GM20000 (cell line): Measurements from ENCODE around the gene USB1.

Source experiments
- DNase-seq: peaks from one replicate; pipeline ENCODE4 v3.0.0; 2012; ENCODE audit warnings: low spot score
- CTCF ChIP-seq: IDR thresholded peaks from 2 replicates; pipeline ENCODE4 v1.5.1; 2012; ENCODE audit warnings: mild to moderate bottlenecking, control low read depth; ENCODE audit errors: extremely low read depth, missing control alignments

USB1 gene

GRCh38 chr16:58020628-58021521 lies 19.7 kb downstream of the USB1 start:
- DNase-seq, result peak; percentile 74

GRCh38 chr16:58021661-58022551 lies 20.7 kb downstream of the USB1 start:
- TF ChIP-seq CTCF, result no peak
- DNase-seq, result no peak

More at GRCh38 chr16:58020628-58021521, 19.7 kb downstream of the USB1 start:
- peak; percentile 73 for TF ChIP-seq CTCF

GRCh38 chr16:58022601-58023371 lies 21.6 kb downstream of the USB1 start:
- no peak for TF ChIP-seq CTCF
- no peak for DNase-seq

GRCh38 chr16:58024486-58025350 lies 23.5 kb downstream of the USB1 start:
- peak; percentile 36 for DNase-seq

GRCh38 chr16:58025351-58026138 lies 24.3 kb downstream of the USB1 start, which contains the start of gene MMP15:
MMP15 (plus strand) TSS chr16:58025754; CDS start chr16:58026351, 597 bp downstream.
- DNase-seq, result peak; percentile 87
- TF ChIP-seq CTCF, result no peak

More at GRCh38 chr16:58024486-58025350, 23.5 kb downstream of the USB1 start:
- no peak for TF ChIP-seq CTCF
